ENCODE results near the gene PTK6. TPM values are rescaled to one million over a fixed set of nuclear protein-coding genes. Genes with fewer than 3 reads are reported as not detected.

The PTK6 gene
- total RNA-seq, 3 donors from 2014 or later (not counting 1 experiment from before 2014, with no cell fraction given): 0.16 to 0.48 TPM; not detected in 1

DNA sequence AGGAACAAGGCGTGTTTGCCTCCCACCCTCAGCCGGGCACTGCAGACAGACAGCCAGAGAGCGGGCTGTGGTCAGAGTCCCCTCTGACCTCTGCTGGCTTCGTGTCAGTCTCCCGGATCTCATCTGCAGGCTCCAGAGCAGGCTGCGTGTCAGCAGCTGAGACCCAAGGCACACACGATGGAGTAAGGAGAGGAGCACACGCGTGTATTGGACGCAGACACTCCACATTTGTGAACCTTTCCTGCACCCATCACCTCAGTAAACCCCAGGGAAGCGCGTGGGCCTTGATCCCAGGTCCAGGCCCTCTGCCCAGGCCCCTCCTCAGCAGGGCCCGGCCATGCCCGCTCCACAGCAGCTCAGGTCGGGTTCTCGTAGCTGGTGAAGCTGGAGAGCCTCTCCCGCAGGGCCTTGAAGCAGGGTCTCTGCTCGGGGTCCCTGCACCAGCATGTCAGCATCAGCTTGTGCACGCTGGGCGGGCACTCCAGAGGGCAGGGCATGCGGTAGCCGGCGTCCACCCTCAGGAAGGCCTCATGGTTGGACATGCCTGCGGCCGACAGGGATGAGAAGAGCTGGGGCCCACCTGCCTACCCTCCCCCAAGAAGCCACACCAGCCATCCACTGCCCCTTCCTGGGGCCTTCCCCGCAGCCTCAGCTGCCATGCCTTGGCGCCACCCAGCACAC is 7.9 kb downstream of the PTK6 start:
- no peaks in the 10 kb centered on the region for H3K36me3 ChIP-seq (ENCODE audit: control insufficient read depth, insufficient read depth, low read length)
- Mint-ChIP-seq H3K27me3 (ENCODE audit: low read depth in 2 of 2) (peaks cover 0 to 4% of the 10 kb centered on the region in 2 donors), H3K27ac (no peak overlapping the region), H3K36me3 (no peaks in the 10 kb centered on the region), H3K4me1 (no peaks in the 10 kb centered on the region), H3K9me3 (no peaks in the 10 kb centered on the region), H3K4me3 (no peak overlapping the region)
- no peak overlapping the region for H3K27ac ChIP-seq (ENCODE audit: low read length)
- no peak overlapping the region for H3K4me3 ChIP-seq (ENCODE audit: low read length)
- H3K4me1 ChIP-seq (ENCODE audit: control insufficient read depth, insufficient read depth, low read length): no peaks in the 10 kb centered on the region
- WGBS (ENCODE audit: insufficient coverage): 93% methylated on average over 27 of the region's 27 CpGs
- intact Hi-C loops (cut with micrococcal nuclease): no loop called here
- H3K9me3 ChIP-seq (ENCODE audit: control insufficient read depth, insufficient read depth, low read length): no peaks in the 10 kb centered on the region
- TF ChIP-seq, protein P1, sequence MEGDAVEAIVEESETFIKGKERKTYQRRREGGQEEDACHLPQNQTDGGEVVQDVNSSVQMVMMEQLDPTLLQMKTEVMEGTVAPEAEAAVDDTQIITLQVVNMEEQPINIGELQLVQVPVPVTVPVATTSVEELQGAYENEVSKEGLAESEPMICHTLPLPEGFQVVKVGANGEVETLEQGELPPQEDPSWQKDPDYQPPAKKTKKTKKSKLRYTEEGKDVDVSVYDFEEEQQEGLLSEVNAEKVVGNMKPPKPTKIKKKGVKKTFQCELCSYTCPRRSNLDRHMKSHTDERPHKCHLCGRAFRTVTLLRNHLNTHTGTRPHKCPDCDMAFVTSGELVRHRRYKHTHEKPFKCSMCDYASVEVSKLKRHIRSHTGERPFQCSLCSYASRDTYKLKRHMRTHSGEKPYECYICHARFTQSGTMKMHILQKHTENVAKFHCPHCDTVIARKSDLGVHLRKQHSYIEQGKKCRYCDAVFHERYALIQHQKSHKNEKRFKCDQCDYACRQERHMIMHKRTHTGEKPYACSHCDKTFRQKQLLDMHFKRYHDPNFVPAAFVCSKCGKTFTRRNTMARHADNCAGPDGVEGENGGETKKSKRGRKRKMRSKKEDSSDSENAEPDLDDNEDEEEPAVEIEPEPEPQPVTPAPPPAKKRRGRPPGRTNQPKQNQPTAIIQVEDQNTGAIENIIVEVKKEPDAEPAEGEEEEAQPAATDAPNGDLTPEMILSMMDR (IDR thresholded peaks at IDR 0.05): no peak
- ATAC-seq: no peak
- no peaks in the 10 kb centered on the region for H3K27me3 ChIP-seq (ENCODE audit: control insufficient read depth, insufficient read depth, low read length)
- no peak for DNase-seq

DNA sequence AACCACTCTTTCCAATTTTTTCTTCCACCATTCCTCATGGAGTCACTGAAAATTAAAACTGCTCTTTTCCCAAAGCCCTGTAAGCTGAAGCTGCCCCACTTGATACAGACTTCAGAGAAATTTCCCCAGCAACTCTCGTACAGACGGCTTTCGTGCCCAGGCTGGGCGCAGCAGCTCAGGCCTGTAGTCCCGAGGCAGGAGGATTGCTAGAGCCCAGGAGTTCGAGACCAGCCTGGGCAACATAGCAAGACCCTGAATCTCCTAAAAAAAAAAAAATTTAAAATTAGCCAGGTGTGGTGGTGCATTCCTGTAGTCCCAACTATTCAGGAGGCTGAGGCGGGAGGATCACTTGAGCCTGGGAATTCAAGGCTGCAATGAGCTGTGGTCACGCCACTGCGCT is 10.0 kb downstream of the PTK6 start:
- Histone ChIP-seq H3K36me3 (ENCODE audit: control insufficient read depth, insufficient read depth, low read length) (peaks cover 3% of the 10 kb centered on the region), H3K9me3 (ENCODE audit: control insufficient read depth, insufficient read depth, low read length) (peaks cover 7% of the 10 kb centered on the region), H3K27ac (ENCODE audit: low read length) (no peak overlapping the region), H3K4me3 (ENCODE audit: low read length) (no peak overlapping the region), H3K27me3 (ENCODE audit: control insufficient read depth, insufficient read depth, low read length) (no peaks in the 10 kb centered on the region), H3K4me1 (ENCODE audit: control insufficient read depth, insufficient read depth, low read length) (peaks cover 5% of the 10 kb centered on the region)
- Mint-ChIP-seq H3K27ac (no peak overlapping the region), H3K9me3 (peaks cover 0 to 2% of the 10 kb centered on the region in 2 donors), H3K27me3 (ENCODE audit: low read depth in 2 of 2) (peaks cover 0 to 3% of the 10 kb centered on the region in 2 donors), H3K36me3 (no peaks in the 10 kb centered on the region), H3K4me3 (no peak overlapping the region), H3K4me1 (peaks cover 0 to 6% of the 10 kb centered on the region in 2 donors)
- TF ChIP-seq, protein P1 (IDR thresholded peaks at IDR 0.05): no peak
- intact Hi-C loops (cut with micrococcal nuclease): no loop called here
- DNase-seq: no peak
- ATAC-seq: no peak
- 95% methylated on average over 9 of the region's 9 CpGs for WGBS (ENCODE audit: insufficient coverage)

DNA sequence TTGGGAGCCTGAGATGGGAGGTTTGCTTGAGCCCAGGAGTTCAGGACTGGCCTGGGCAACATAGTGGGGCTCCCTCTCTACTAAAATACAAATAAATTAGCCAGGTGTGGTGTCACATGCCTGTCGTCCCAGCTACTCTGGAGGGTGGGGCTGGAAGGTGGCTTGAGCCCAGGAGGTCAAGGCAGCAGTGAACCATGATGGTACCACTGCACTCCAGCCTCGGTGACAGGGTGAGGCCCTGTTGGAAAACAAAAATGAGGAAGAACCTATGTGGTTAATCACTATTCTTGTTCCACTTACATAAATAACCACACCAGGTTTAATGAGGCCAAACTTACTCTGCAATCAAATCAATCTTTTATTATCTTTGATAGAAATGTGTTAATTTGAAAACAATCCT is 11.2 kb downstream of the PTK6 start:
- intact Hi-C loops (cut with micrococcal nuclease): no loop called here
- Mint-ChIP-seq H3K27ac (no peak overlapping the region), H3K36me3 (no peaks in the 10 kb centered on the region), H3K4me1 (peaks cover 0 to 13% of the 10 kb centered on the region in 2 donors), H3K27me3 (ENCODE audit: low read depth in 2 of 2) (no peaks in the 10 kb centered on the region), H3K9me3 (peaks cover 0 to 2% of the 10 kb centered on the region in 2 donors), H3K4me3 (no peak overlapping the region)
- no peak overlapping the region for H3K27ac ChIP-seq (ENCODE audit: low read length)
- H3K27me3 ChIP-seq (ENCODE audit: control insufficient read depth, insufficient read depth, low read length): no peaks in the 10 kb centered on the region
- DNase-seq (no peak), ATAC-seq (no peak)
- H3K4me3 ChIP-seq (ENCODE audit: low read length): no peak overlapping the region
- TF ChIP-seq, protein P1 (IDR thresholded peaks at IDR 0.05): no peak
- WGBS (ENCODE audit: insufficient coverage): 13% methylated on average over 2 of the region's 2 CpGs
- H3K36me3 ChIP-seq (ENCODE audit: control insufficient read depth, insufficient read depth, low read length): peaks cover 6% of the 10 kb centered on the region
- H3K9me3 ChIP-seq (ENCODE audit: control insufficient read depth, insufficient read depth, low read length): peaks cover 7% of the 10 kb centered on the region
- peaks cover 16% of the 10 kb centered on the region for H3K4me1 ChIP-seq (ENCODE audit: control insufficient read depth, insufficient read depth, low read length)

DNA sequence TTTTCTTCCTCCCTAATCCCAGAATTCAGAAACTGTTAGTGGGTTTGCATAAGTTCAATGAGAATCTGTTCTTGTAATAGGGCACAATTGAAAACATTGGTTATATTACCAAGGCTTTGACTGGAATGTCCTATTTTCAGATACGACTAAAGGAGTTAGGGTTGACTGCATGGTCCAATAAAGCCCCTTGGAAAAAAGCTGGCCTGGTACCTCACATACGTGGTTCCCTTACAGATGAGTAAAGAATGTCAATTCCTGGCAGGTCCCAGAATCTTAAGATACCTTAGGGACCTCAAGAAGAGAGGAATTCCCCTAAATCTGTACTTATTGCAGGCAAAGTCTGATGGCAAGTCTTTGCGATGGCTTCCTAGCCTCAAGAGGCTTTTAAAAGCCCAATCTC is 12.0 kb downstream of the PTK6 start:
- no peaks in the 10 kb centered on the region for H3K36me3 Mint-ChIP-seq
- ATAC-seq (no peak), DNase-seq (no peak)
- H3K27me3 Mint-ChIP-seq (ENCODE audit: low read depth in 2 of 2): no peaks in the 10 kb centered on the region
- TF ChIP-seq, protein P1 (IDR thresholded peaks at IDR 0.05): no peak
- Histone ChIP-seq H3K4me1 (ENCODE audit: control insufficient read depth, insufficient read depth, low read length) (peaks cover 16% of the 10 kb centered on the region), H3K4me3 (ENCODE audit: low read length) (no peak overlapping the region), H3K27ac (ENCODE audit: low read length) (no peak overlapping the region), H3K36me3 (ENCODE audit: control insufficient read depth, insufficient read depth, low read length) (peaks cover 6% of the 10 kb centered on the region), H3K27me3 (ENCODE audit: control insufficient read depth, insufficient read depth, low read length) (no peaks in the 10 kb centered on the region), H3K9me3 (ENCODE audit: control insufficient read depth, insufficient read depth, low read length) (peaks cover 7% of the 10 kb centered on the region)
- H3K27ac Mint-ChIP-seq: no peak overlapping the region
- peaks cover 0 to 2% of the 10 kb centered on the region in 2 donors for H3K9me3 Mint-ChIP-seq
- intact Hi-C loops (cut with micrococcal nuclease): no loop called here
- no peak overlapping the region for H3K4me3 Mint-ChIP-seq
- H3K4me1 Mint-ChIP-seq: peaks cover 0 to 13% of the 10 kb centered on the region in 2 donors
- WGBS (ENCODE audit: insufficient coverage): 86% methylated on average over 3 of the region's 3 CpGs
